ENCODE results near the gene ABCB8. TPM values are rescaled to one million over a fixed set of nuclear protein-coding genes. Genes with fewer than 3 reads are reported as not detected.

The ABCB8 gene
- total RNA-seq, 6 donors from 2014 or later: 38.3 to 58.7 (median 42.5) TPM

GRCh38 chr7:151018421-151019129 lies 9.7 kb upstream of the ABCB8 start:
- peak overlapping the region in 3 of 4 donors; percentile 18 to 35 (median 35) for H3K4me3 ChIP-seq
- WGBS, 2 donors: 2 to 6% methylated on average over 8 to 36 of the region's 82 CpGs
- peaks cover 0 to 4% (median 0%) of the 10 kb centered on the region in 4 donors for H3K36me3 ChIP-seq
- no peaks in the 10 kb centered on the region for H3K9me3 ChIP-seq
- DNase-seq: peak in 1 of 2 donors; percentile 91
- H3K27ac ChIP-seq: no peak overlapping the region
- peaks cover 19 to 29% (median 25%) of the 10 kb centered on the region in 4 donors for H3K4me1 ChIP-seq
- peak in 1 of 2 donors; percentile 8 for ATAC-seq (ENCODE audit: low FRiP score in 2 of 2)
- peaks cover 0 to 28% (median 14%) of the 10 kb centered on the region in 4 donors for H3K27me3 ChIP-seq
- TF ChIP-seq POLR2AphosphoS5 (IDR thresholded peaks at IDR 0.05) (no peak), POLR2A (IDR thresholded peaks at IDR 0.05) (no peak)

GRCh38 chr7:151019130-151019447 lies 9.2 kb upstream of the ABCB8 start:
- no peak for DNase-seq
- no peaks in the 10 kb centered on the region for H3K36me3 ChIP-seq
- H3K27me3 ChIP-seq: peaks cover 0 to 23% (median 12%) of the 10 kb centered on the region in 4 donors
- no peak overlapping the region for H3K27ac ChIP-seq
- TF ChIP-seq, protein P1, sequence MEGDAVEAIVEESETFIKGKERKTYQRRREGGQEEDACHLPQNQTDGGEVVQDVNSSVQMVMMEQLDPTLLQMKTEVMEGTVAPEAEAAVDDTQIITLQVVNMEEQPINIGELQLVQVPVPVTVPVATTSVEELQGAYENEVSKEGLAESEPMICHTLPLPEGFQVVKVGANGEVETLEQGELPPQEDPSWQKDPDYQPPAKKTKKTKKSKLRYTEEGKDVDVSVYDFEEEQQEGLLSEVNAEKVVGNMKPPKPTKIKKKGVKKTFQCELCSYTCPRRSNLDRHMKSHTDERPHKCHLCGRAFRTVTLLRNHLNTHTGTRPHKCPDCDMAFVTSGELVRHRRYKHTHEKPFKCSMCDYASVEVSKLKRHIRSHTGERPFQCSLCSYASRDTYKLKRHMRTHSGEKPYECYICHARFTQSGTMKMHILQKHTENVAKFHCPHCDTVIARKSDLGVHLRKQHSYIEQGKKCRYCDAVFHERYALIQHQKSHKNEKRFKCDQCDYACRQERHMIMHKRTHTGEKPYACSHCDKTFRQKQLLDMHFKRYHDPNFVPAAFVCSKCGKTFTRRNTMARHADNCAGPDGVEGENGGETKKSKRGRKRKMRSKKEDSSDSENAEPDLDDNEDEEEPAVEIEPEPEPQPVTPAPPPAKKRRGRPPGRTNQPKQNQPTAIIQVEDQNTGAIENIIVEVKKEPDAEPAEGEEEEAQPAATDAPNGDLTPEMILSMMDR (IDR thresholded peaks at IDR 0.05): no peak
- TF ChIP-seq POLR2A (IDR thresholded peaks at IDR 0.05): no peak
- TF ChIP-seq POLR2AphosphoS5 (IDR thresholded peaks at IDR 0.05): no peak
- TF ChIP-seq EP300 (IDR thresholded peaks at IDR 0.05): no peak
- peaks cover 17 to 25% (median 21%) of the 10 kb centered on the region in 4 donors for H3K4me1 ChIP-seq
- 25 to 67% methylated on average over 2 to 9 of the region's 20 CpGs for WGBS, 2 donors
- ATAC-seq (ENCODE audit: low FRiP score in 2 of 2): no peak
- no peaks in the 10 kb centered on the region for H3K9me3 ChIP-seq
- peak overlapping the region in 3 of 4 donors; percentile 18 to 35 (median 35) for H3K4me3 ChIP-seq

DNA sequence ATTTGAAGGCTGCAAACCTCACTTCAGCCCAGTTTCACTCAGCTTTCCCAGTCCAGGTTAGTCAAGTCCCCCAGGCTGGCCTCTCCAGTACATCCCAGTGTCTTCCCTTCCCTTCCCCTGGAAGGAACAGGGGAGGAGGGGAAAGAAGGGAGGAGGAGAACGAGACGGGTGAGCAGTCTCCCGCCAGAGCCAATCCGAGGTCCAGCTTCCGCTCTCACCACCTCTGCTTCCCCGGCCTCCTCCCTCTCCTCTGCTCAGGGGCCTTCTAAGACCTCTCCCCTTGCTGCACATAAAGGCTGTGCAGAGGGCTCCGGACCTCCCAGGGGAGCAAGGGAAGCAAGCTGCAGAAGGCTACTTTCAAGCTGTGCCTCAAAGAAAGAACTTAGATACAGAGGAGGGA lies 8.0 kb upstream of the ABCB8 start:
- DNase-seq (no peak), ATAC-seq (ENCODE audit: low FRiP score in 2 of 2) (no peak)
- Histone ChIP-seq H3K27ac (no peak overlapping the region), H3K4me1 (peaks cover 17 to 21% (median 19%) of the 10 kb centered on the region in 4 donors), H3K27me3 (peaks cover 0 to 22% (median 12%) of the 10 kb centered on the region in 4 donors), H3K4me3 (no peak overlapping the region), H3K9me3 (no peaks in the 10 kb centered on the region), H3K36me3 (no peaks in the 10 kb centered on the region)
- TF ChIP-seq POLR2A (IDR thresholded peaks at IDR 0.05) (no peak), POLR2AphosphoS5 (IDR thresholded peaks at IDR 0.05) (no peak), EP300 (IDR thresholded peaks at IDR 0.05) (no peak)
- TF ChIP-seq, protein P1 (IDR thresholded peaks at IDR 0.05): no peak
- 65 to 70% methylated on average over 7 of the region's 7 CpGs for WGBS, 2 donors

DNA sequence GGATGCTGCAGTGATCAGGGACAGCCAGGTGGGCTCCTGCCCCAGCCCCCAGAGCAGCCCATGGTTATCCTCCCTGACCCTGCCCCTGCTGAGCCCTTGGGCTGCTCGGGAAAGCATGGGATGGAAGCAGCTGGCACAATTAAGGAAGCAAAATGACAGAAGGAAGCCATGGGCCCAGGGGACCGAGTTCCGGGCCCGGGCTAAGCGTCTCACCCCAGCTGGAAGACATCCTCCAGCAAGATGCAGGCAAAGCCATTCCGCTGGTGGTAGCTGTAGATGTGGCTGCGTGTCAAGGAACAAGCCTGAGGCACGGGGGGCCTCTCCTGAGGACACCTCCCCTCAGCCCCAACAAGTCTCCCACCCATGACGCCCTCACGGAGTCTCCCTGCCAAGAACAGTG lies 5.0 kb upstream of the ABCB8 start:
- Histone ChIP-seq H3K9me3 (no peaks in the 10 kb centered on the region), H3K36me3 (no peaks in the 10 kb centered on the region), H3K4me3 (no peak overlapping the region), H3K27ac (no peak overlapping the region), H3K27me3 (peaks cover 0 to 16% (median 10%) of the 10 kb centered on the region in 4 donors), H3K4me1 (peaks cover 16 to 23% (median 17%) of the 10 kb centered on the region in 4 donors)
- 71 to 77% methylated on average over 9 to 10 of the region's 10 CpGs for WGBS, 2 donors
- TF ChIP-seq, protein P1 (IDR thresholded peaks at IDR 0.05): no peak
- TF ChIP-seq POLR2AphosphoS5 (IDR thresholded peaks at IDR 0.05) (no peak), POLR2A (IDR thresholded peaks at IDR 0.05) (no peak), EP300 (IDR thresholded peaks at IDR 0.05) (no peak)
- no peak for DNase-seq
- ATAC-seq (ENCODE audit: low FRiP score in 2 of 2): no peak

DNA sequence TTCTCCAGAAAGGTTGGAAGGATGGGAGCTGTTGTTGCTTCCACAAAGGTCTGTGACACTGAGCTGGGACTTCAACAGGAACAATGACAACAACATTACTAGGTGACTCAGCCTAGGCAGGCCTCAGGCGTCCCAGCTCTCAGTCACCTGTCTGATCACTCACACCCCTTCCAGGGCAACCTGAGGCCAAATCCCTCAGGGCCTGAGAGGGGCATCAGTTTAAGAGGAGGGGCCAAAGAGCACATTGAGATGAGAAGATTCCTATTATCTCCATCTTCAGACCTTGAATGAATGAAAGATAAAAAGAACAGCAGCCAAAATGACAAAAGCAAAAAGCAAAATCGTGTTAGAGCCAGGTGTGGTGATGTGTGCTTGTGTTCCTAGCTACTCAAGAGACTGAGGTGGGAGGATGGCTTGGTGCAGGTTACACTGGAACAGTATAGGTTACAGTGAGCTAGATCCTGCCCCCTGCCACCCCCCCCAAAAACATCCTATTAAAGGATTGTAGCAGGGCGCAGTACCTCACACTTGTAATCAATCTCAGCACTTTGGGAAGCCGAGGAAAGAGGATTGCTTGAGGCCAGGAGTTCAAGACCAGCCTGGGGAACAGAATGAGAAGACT lies 3.7 kb upstream of the ABCB8 start, which contains the start of gene ATG9B:
ATG9B (minus strand) TSS at position 60 of the 622 bp plus-strand sequence. CDS start 71 bp downstream, outside the sequence.
- Histone ChIP-seq H3K27ac (no peak within 1 kb of the TSS), H3K4me3 (no peak within 1 kb of the TSS), H3K27me3 (peaks cover 0 to 3% (median 1%) of the 10 kb centered on the region in 4 donors), H3K9me3 (no peaks in the 10 kb centered on the region), H3K36me3 (no peaks in the 10 kb centered on the region), H3K4me1 (peaks cover 10 to 19% (median 13%) of the 10 kb centered on the region in 4 donors)
- DNase-seq (no peak), ATAC-seq (ENCODE audit: low FRiP score in 2 of 2) (no peak)
- WGBS, 2 donors: 75 to 80% methylated on average over 4 of the region's 4 CpGs
- TF ChIP-seq POLR2AphosphoS5 (IDR thresholded peaks at IDR 0.05) (no peak), EP300 (IDR thresholded peaks at IDR 0.05) (no peak), POLR2A (IDR thresholded peaks at IDR 0.05) (no peak)
- TF ChIP-seq, protein P1 (IDR thresholded peaks at IDR 0.05): no peak

All from upper lobe of left lung (tissue), 6 donors.